ENCODE measurements around the gene PTTG2.

- TF ChIP-seq POLR2A (IDR thresholded peaks at IDR 0.05) (no peak), CTCF (IDR thresholded peaks at IDR 0.05 in 4 of 5, conservative IDR thresholded peaks at IDR 0.05 in 1 of 5) (no peak)
Observed at GRCh38 chr4:37976507-37976906, 16.3 kb downstream of the PTTG2 start.
